GM21576 (cell line): ENCODE data around the gene FARS2.
A peak's percentile ranks its signal among the peaks of the same experiment; 100 is the strongest.

Experiments
- ATAC-seq: cut with Tn5 transposase; IDR thresholded peaks from one replicate; pipeline ENCODE4 v1.9.1; 2021; ENCODE audit warnings: mild to moderate bottlenecking, moderate library complexity; ENCODE audit not compliant: unreplicated experiment

The FARS2 gene

DNA sequence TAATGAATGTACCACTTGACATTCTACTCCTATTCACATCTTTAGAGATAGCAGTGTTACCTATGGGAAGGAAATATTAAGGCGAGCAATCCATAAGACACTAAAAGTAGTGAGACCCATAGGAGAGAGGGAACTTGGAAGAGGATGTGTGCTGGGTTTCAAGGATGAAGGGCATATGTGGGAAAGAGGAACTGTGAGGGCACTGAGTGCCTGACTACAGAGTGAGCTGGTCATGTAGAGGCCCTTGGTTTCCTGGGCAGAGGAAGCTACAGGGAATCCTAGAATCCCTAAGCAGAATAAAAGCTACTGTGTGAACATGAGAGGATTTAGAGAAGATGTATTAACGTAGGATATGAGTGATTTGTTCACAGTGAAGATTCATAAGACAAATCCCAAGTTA lies 262.8 kb downstream of the FARS2 start:
- ATAC-seq = no peak

DNA sequence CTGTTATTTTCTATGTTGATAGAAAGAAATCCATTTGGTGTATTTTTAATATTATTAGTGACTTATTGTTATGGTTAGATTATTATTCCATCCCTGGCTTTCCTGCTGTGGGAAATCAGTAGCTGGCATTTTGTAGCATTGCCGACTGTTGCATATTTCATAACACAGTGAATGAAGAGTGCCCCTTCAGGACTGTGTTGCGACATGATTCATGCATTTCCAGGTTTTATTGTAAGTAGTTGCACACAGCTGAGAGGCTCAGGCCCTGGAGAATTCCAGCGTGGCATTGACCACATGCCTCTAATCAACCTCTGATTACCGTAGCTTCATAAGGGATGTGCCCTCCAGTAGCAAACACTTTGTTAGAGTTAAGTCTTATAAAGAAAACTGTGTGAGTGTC lies 263.9 kb downstream of the FARS2 start:
- no peak for ATAC-seq

DNA sequence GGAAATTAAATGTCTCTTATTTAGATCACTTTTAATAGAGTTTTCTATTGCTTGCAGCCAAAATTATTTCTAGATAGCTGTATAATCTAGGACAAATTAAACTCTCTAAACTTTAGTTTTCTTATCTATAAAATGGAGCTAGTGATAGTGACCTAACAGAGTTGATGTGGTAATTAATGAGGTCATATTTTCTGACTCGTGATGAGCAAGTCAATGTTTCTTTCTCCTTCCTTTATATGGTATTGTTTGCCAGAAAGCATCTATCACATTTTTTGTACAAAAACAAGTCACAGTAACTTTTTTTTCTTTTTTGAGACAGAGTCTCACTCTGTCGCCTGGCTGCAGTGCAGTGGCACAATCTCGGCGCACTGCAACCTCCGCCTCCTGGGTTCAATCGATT lies 267.7 kb downstream of the FARS2 start:
- no peak for ATAC-seq

DNA sequence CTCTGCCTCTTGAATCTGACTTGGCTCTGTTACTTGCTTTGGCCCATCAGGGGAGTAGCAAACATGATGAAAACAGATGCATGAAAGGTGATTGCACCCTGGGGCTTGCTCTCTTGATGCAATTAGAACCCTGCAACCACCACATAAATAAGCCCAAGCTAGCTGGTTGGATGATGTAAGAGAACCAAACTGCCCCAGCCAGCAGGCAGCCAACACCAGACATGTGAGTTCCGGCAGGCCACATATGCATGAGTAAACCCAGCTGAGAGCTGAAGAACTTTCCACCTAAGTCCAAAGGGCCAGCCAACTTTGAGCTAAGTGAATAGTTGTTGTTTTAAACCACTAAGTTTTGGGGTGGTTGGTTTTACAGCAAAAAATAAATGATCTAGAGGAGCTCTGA lies 268.4 kb downstream of the FARS2 start:
- ATAC-seq = no peak

DNA sequence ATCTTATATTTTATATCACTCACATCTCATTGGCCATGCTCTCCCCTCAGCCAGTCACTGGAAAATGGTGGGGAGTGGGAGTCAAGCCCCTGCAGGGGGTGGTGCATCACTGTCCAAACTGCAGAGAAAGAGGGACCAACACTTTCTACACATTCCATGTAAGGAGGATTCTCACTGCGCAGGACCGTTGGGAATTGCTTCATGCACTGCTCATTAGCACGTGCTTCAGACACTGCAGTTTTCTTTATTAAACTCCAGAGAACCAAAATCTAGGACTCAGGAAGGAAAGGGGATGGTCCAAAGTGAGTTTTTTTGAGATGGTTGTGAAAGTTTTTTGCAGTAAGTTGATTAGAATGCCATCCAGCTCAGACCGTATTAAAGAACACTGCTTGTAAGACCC lies 269.8 kb downstream of the FARS2 start:
- ATAC-seq = no peak

DNA sequence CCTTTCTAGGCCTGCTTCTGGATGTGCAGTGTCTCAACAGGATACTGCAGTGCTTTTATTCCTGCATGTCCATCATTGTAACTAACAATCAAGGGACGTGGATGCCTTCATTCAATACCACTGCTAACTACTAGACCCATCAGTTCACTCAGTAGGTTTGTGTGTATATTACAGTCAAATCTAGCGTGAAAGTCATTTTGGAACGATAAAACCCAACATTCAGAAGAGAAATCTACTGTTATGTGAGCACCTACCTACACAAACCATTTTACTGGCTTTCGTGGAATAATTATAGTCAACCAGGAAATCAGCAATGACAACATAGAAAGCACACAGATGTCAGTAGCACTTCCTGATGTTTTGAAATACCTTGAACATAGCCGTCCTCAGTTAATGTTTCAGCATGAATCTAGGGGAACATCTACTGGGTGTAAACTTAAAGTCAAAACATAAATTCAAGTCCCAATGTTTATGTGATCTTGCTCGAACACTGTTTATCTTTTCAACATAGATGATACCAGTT lies 270.6 kb downstream of the FARS2 start:
- no peak for ATAC-seq

DNA sequence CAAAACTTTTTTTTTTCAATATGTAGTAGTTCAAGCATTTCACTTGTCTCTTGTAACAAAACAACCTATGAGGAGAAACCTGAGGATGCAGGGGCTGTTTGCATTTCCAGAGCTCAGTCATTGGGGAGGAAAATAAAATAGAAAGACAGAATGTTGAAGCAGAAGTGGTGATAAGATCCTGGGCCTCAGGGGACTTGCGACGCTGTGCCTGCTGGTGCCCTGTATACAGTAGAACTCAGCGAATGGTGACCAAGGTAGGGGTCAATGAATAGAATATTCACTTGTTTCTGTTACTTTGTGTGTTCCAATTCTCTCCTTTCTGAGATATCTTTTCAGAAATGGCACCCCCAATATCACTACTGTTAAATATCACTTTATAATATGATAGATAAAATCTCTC lies 271.6 kb downstream of the FARS2 start:
- no peak for ATAC-seq

DNA sequence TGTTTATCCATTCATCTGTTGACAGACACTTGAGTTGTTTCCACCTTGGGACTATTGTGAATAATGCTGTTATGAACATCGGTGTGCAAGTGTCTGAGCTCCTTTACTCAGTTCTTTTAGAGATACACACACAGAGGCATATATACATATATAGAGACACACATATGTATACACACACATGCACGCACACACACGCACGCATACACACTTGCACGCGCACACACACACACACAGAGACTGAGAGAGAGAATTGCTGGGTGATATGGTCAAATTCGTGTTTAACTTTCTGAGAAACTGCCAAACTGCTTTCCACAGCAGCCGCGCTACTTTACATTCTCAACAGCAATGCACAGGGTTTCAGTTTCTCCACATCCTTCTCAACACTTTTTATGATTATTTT lies 273.3 kb downstream of the FARS2 start:
- no peak for ATAC-seq

DNA sequence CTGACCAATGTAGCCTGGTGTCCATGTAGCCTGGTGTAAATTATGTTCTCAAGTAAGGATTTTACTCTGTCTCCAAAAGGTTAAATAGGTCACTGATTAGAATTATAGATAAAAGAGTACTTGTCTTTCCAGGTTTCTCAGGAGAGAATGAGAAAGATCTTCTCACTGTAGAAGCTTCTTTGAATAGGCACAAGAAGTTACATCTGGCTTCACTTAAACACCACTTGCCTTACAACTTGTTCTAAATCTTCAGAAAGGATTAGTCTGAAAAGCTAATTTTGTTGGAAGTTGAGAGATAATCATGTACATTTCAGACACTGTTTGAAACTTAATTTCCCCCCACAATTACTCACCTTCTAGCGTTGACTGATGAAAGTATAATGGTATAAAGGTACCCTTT lies 275.3 kb downstream of the FARS2 start:
- no peak for ATAC-seq

DNA sequence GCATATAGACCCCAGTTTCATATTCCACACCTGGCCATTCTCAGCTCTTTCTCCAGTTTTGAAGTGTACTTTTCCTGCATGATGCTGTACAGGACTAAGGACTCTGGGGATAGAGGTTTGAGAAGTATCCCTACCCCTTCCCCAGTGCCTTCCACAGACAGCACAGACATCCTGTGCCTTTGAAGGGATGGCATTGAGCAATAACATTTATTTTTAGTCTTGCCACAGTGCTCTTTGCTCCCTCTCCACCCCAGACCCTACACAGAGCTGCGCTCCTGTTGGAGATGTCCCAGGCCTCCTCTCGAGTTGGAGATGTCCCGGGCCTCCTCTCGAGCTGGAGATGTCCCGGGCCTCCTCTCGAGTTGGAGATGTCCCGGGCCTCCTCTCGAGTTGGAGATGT lies 275.8 kb downstream of the FARS2 start:
- ATAC-seq = no peak

DNA sequence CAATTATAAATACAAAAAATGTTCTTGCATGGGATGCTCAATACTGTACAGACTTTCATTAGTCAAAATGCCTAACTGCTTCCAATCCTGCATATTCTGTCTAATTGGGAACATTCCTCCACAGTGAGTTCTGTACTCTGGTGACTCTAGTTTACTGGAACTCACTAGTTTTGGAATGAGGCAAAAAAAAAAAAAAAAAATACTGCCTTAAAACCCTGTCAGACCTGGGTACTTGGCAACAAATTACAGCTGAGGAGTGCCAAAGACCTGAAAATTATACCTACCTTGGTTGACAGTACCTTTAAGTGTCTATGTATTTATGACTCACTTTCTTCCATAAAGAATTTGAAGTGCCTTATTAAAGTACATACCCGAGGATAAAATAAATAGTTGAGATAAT lies 276.7 kb downstream of the FARS2 start:
- no peak for ATAC-seq

DNA sequence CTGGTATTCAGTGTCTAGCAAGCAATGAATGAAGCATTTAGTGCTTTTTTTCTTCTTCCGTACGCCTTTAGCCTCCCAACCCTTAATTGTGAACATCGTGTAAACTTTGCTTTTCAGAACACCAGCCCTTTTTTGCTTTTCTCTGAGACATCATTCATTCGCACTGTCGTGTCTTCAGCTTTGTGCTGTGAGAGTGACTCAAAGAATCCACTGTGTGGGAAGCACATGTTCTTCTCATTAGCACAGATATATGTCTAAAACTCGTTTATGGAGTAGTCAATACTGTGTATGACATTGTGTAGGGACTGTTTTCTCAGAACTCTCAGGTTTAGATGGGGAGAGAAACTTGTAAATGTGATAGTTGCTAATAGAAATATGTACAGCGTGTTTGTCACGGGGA lies 279.1 kb downstream of the FARS2 start:
- ATAC-seq = no peak

DNA sequence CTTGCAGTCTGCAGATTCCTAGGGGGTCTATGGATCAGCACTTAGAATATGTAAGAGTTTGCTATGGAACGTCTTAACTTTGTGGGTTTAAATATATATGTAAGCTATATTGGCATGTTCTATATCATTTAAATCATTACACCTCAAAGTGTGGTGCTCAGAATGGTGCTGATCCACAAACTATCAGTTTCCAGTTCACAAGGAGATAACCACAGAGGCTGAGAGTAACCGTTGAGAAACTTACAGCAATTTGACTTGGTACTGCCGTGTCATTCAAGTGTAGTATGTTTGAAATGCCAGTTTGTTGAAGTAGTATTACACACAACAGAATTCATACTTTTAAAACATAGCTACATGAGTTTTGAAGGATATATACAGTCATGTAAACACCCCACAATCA lies 279.7 kb downstream of the FARS2 start:
- no peak for ATAC-seq

DNA sequence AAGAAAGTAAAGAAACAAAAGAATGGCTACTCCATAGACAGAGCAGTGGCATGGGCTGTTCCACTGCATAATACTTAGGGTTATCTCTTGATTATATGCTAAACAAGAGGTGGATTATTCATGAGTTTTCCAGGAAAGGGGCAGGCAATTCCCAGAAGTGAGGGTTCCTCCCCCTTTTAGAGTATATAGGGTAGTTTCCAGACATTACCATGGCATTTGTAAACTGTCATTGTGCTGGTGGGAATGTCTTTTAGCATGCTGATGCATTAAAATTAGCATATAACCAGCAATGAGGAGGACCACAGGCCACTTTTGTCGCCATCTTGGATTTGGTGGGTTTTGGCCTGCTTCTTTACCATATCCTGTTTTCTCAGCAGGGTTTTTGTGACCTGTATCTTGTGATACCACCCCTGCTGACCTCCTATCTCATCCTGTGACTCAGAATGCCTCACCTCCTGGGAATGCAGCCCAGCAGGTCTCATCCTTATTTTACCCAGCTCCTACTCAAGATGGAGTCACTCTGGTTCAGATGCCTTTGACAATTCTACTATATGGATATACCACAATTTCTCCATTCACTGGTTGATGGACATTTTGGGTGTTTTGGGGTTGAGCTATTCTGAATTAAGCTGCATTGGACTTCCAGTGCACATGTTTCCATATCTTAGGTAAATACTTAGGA lies 280.6 kb downstream of the FARS2 start:
- ATAC-seq = no peak

DNA sequence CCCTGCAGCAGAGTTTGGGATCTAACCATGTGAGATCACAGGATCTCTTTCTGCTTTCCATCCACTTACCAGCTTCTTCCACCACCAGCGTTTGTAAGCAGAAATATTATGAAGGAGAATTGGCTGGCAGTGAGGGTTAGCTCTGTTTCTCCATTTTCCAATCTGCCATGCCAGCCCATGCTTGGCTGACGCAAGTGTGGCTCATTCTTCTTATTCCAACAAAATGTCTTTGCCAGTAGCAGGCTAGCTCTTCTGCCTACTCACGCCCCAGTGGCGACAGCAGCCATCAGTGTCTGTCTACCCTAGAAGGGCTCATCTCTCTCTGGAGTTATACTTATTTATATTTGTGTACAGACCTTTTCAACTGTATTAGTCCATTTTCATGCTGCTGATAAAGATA lies 286.2 kb downstream of the FARS2 start:
- ATAC-seq = no peak

DNA sequence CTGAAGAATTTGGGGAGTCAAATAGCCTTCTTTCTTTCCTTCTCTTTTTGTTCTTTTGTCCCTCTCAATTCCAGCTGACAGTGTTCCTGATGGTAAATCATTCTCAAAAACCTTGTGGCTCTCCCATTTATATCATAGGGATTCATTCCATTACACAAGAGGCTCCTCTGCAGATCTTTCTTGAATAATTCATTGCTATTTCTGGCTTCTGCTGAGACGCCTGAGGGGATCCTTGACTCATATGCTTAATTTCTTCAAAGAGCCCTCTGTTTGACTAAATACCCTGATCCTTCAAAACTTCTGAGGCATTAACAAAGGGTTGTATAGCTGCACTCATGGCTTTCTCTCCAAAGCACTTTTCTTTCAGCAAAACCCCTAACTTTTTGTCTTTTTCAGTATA lies 289.3 kb downstream of the FARS2 start:
- ATAC-seq = no peak

DNA sequence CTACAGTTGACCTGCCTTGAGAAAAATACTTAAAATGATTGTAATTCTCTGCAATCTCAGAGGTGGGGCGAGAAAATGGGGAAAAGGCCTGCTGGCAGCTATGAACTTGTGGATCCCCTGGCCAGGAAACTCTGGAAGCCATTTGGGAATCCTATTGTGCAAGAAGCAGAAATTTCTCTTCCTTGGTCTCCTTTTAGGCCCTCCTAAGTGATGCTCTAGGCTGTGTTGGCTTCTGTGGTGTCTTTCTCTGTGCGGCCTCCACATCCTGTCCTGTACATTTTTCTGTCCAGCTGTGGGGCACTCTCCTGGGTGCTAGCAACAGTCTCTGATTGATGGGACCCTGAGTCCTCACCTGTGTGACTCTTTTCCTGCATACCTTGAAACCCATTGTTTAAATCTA lies 290.9 kb downstream of the FARS2 start:
- no peak for ATAC-seq

DNA sequence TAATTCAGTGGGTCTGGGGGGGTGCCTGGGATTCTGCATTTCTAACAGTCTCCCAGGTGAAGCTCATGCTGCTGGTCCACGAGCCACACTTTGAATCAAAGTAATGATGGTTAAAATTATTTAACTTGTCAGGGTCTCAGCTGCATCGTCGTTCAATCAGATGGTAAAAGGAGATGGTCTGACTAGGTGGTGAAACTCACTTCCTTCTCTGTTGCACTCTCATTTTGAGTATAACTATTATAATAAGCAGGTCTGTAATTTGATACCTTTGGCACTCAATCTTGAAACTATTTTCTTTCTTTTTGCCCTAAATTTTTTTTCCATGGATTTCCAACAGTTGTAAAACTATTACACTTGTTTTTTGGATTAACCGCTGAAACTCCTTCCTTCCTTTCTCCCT lies 292.5 kb downstream of the FARS2 start:
- ATAC-seq = peak; percentile 67

DNA sequence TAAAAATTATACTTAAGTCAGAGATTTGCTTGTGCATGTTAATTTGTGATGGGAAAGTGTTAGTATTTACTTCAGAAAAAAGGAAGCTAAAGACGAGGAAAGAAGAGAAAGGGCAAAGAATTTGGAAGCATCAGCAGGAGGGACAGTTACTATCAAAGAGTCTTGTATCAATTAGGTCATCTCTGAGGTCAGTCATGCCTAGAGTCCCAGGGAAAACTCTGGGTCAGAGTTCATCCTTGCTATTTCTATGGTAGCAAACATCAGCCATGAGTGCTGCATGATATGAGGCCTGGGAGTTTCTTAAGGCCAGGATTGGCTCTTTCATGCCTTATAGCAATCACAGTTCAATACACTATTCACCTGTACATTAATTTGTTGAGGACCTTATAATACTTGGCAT lies 292.9 kb downstream of the FARS2 start:
- ATAC-seq = no peak

DNA sequence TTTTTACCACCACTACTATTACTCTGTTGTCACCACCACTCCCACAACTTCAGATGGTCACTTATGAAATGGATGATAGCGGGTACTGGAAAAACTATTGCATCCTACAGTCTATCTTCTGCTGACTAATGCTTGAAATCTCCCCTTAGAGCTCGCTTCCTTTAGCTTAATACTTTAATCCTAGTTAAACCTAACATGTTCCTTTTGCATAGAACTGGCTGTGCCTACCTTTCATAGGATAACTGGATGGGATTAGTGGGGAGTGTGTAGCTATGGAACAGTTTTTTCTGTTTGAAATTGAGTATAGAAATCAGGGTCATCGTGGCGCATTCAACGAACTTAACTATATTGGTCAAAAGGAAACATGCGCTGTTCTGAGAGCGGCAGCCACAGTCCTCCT lies 294.7 kb downstream of the FARS2 start:
- no peak for ATAC-seq

DNA sequence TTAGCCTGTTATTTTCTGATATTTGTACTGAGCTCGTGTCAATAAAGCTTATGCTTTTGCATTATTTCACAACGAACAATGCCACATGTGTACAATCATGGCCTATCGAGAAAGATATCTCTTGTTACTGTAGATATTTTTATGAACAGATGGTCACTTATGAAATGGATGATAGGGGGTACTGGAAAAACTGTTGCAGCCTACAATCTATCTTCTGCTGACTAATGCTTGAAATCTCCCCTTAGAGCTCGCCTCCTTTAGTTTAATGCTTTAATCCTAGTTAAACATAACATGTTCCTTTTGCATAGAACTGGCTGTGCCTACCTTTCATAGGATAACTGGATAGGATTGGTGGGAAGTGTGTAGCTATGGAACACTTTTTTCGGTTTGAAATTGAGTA lies 296.2 kb downstream of the FARS2 start:
- no peak for ATAC-seq

DNA sequence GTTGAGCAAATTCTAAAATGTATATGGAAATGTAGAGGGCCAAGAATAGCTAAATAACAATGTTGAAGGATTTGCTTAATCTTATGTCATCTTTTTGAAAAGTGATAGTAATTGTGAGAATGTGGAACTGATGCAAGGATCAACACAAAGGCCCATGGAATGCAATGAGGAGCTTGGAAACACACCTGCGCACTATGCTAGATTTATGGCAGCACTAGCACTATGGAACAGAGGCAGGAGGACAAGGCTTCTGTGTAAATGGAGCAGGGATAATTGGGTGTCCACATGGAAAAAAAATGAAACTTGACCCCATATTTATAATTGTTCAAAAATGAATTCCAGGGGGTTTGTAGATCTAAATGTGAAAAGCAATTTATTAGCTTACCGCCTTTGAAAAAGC lies 298.3 kb downstream of the FARS2 start:
- ATAC-seq = no peak

DNA sequence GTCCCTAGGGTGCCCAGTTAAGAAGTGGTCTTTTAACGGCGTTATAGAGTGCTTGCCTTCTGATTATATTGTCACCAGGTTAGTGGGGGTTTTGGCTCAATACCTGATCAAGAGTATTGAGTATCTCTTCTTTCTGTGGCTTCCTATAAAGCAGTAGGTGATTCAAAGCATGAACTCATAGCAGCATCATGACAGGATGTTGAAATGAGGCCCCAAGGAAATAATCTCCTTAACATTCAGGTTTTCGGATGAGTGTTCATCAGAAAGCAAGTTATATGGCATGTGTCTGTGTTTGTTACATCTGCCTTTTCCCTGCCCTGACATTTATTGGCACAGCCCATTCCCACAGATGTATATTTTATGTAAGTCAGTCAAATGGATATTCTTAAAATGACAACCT lies 301.0 kb downstream of the FARS2 start:
- no peak for ATAC-seq
